Right atrium auricular region (tissue), 2 donors: ENCODE results near the gene SNX18. TPM values are rescaled to one million over a fixed set of nuclear protein-coding genes. Genes with fewer than 3 reads are reported as not detected.

Source experiments
- DNase-seq: peaks from one replicate; pipeline ENCODE4 v3.0.0-alpha.2; 2019; ENCODE audit warnings: low spot score
- H3K27ac ChIP-seq, 2 donors: fragments of 200-600 bp; sonication (generic); 1 replicate in 1 of 2; 2 replicates in 1 of 2; pipeline ENCODE4 v1.5.1; 2016 to 2019
- H3K27me3 ChIP-seq, 2 donors: fragments of 200-600 bp; sonication (generic); one replicate each; pipeline versions ENCODE4 v1.5.1 to v1.6.0; 2017 to 2019
- H3K36me3 ChIP-seq: fragments of 200-600 bp; sonication (generic); one replicate; pipeline ENCODE4 v1.5.1; 2016
- H3K4me1 ChIP-seq, 2 donors: fragments of 200-600 bp; sonication (generic); one replicate each; pipeline versions ENCODE4 v1.5.1 to v1.6.0; 2017 to 2019
- H3K4me3 ChIP-seq, 2 donors: fragments of 200-600 bp; sonication (generic); 1 replicate in 1 of 2; 2 replicates in 1 of 2; pipeline ENCODE4 v1.5.1; 2017 to 2019; ENCODE audit warnings: mild to moderate bottlenecking in 1 of 2, moderate library complexity in 1 of 2
- H3K9me3 ChIP-seq, 2 donors: fragments of 200-600 bp; sonication (generic); one replicate each; pipeline ENCODE4 v1.5.1; 2019
- CTCF ChIP-seq, 2 donors: fragments of 200-600 bp; sonication (generic); IDR thresholded peaks; one replicate each; pipeline ENCODE4 v1.5.1; 2019; ENCODE audit warnings: antibody characterized with exemption in 2 of 2
- total RNA-seq, 2 donors: library from RNA; depleted of rRNA; stranded (reverse); fragments of >200 nt; gene quantifications; one replicate each; pipeline ENCODE4 v1.1.0, GENCODE V29; 2016

SNX18 gene
- total RNA-seq, 2 donors from 2014 or later: 15.8 to 22.2 TPM

DNA sequence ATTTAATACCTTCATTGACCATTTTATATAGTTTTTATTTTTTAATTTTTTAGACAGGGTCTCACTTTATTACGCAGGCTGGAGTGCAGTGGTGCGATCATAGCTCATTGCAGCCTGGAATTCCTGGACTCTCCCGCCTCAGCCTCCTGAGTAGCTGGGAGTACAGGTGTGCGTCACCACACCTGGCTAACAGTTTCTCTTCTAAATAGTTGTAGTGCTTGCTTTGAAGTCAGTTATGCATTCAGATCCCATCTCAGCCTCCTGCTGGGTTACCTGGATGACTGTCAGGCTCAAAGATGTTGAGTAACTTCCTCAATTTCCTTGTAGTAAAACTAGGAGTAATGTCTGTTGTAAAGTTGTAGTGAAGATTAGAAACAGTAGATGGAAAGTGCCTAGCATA, 21.4 kb downstream of the SNX18 start:
- H3K4me1 ChIP-seq: peaks cover 0 to 27% of the 10 kb centered on the region in 2 donors
- no peaks in the 10 kb centered on the region for H3K36me3 ChIP-seq
- no peaks in the 10 kb centered on the region for H3K9me3 ChIP-seq
- no peak overlapping the region for H3K27ac ChIP-seq
- no peaks in the 10 kb centered on the region for H3K27me3 ChIP-seq
- no peak for DNase-seq
- H3K4me3 ChIP-seq: no peak overlapping the region
- TF ChIP-seq CTCF (IDR thresholded peaks at IDR 0.05): no peak

GRCh38 chr5:54540286-54540685, 22.7 kb downstream of the SNX18 start:
- Histone ChIP-seq H3K36me3 (no peaks in the 10 kb centered on the region), H3K4me1 (peaks cover 0 to 14% of the 10 kb centered on the region in 2 donors), H3K4me3 (no peak overlapping the region), H3K27ac (no peak overlapping the region), H3K9me3 (no peaks in the 10 kb centered on the region), H3K27me3 (no peaks in the 10 kb centered on the region)
- DNase-seq: no peak
- no peak for TF ChIP-seq CTCF (IDR thresholded peaks at IDR 0.05)

DNA sequence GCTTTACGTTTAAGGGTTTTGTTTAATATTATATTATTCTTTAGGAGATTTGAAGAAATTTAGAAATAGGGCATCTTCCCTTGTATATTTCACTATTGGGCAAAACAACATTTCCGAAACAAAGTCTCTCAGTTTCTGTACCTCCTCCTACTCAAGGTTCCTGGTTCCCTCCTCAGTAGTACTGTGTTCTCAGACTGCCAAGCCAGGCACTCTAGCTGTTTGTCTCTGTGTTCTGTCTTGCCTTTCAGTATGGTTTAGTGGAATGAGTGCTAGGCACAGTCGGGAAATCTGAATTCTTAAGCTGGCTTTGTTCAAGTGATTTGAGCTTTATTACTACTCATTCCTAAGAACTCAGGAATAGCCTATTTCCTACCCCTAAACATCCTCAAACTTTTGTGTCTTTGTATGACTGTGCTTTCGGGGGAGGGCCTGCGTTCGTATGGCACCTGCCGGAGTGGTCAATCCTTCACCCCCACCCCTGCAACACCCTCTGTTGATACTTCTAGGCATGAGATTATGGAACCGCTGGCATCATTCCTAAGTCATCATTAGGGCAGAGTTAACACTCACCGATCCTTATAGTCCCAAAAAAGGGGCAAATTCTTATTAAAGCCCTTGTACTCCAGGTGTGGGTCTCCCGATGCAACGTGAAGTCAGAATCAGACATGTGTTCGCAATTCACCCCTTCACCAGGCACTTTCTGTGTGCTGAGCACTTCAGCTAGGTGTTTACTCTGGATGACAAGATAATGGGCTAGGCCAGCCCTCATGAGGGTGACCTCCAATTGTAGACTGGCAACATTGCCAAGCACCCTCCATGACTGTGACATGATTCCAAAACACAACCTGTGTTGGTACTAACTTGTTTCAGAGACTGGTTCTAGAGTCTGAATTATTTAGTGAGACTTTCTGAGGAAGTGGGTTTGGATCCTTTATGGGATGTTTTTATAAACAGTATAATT, 24.5 kb downstream of the SNX18 start:
- no peak overlapping the region for H3K4me3 ChIP-seq
- H3K27ac ChIP-seq: no peak overlapping the region
- DNase-seq: no peak

GRCh38 chr5:54544044-54544443, 26.5 kb downstream of the SNX18 start:
- no peaks in the 10 kb centered on the region for H3K9me3 ChIP-seq

More for the DNA sequence above, 24.5 kb downstream of the SNX18 start:
- H3K36me3 ChIP-seq: no peaks in the 10 kb centered on the region
- peaks cover 0 to 9% of the 10 kb centered on the region in 2 donors for H3K4me1 ChIP-seq
- H3K9me3 ChIP-seq: no peaks in the 10 kb centered on the region
- TF ChIP-seq CTCF (IDR thresholded peaks at IDR 0.05): no peak
- no peaks in the 10 kb centered on the region for H3K27me3 ChIP-seq

GRCh38 chr5:54545796-54546195, 28.2 kb downstream of the SNX18 start:
- DNase-seq: no peak
- TF ChIP-seq CTCF (IDR thresholded peaks at IDR 0.05): no peak
- Histone ChIP-seq H3K9me3 (no peaks in the 10 kb centered on the region), H3K36me3 (no peaks in the 10 kb centered on the region), H3K4me1 (peaks cover 0 to 23% of the 10 kb centered on the region in 2 donors), H3K4me3 (no peak overlapping the region), H3K27me3 (no peaks in the 10 kb centered on the region), H3K27ac (no peak overlapping the region)

More at GRCh38 chr5:54544044-54544443, 26.5 kb downstream of the SNX18 start:
- DNase-seq: no peak
- TF ChIP-seq CTCF (IDR thresholded peaks at IDR 0.05): no peak
- peaks cover 0 to 23% of the 10 kb centered on the region in 2 donors for H3K4me1 ChIP-seq
- H3K27ac ChIP-seq: no peak overlapping the region
- H3K27me3 ChIP-seq: no peaks in the 10 kb centered on the region
- H3K4me3 ChIP-seq: no peak overlapping the region
- H3K36me3 ChIP-seq: no peaks in the 10 kb centered on the region
